ENCODE results near the gene YPEL1.

The YPEL1 gene

DNA sequence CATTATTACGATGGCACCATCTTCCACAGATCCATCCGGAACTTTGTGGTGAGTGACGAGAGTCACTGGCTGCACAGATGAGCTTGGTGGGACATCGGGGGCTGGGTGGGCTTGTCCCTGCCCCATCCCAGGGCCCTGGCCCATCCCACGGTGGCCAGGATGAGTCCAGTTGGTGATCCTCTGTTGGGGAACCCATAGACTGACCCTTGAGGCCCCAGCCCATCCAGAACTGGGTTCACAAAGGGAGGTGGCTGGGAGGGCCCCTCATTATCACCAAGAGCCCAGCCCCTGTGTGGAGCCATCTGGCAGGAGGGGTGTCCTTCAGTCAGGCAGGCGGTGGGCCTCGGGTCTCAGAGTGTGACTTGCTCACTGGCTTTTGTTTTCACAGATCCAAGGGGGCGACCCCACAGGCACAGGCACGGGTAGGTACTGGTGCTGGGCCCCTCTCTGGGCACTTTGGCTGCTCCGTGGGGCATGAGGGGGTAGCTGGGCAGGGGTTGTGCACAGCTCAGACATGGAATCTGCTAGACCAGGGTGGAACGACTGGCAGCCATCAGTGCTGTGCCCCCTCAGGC, 47.8 kb downstream of the YPEL1 start:
- TF ChIP-seq, protein P1, sequence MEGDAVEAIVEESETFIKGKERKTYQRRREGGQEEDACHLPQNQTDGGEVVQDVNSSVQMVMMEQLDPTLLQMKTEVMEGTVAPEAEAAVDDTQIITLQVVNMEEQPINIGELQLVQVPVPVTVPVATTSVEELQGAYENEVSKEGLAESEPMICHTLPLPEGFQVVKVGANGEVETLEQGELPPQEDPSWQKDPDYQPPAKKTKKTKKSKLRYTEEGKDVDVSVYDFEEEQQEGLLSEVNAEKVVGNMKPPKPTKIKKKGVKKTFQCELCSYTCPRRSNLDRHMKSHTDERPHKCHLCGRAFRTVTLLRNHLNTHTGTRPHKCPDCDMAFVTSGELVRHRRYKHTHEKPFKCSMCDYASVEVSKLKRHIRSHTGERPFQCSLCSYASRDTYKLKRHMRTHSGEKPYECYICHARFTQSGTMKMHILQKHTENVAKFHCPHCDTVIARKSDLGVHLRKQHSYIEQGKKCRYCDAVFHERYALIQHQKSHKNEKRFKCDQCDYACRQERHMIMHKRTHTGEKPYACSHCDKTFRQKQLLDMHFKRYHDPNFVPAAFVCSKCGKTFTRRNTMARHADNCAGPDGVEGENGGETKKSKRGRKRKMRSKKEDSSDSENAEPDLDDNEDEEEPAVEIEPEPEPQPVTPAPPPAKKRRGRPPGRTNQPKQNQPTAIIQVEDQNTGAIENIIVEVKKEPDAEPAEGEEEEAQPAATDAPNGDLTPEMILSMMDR (conservative IDR thresholded peaks at IDR 0.05; ENCODE audit: low read length): no peak
- TF ChIP-seq EZH2phosphoT487 (IDR thresholded peaks at IDR 0.05; ENCODE audit: borderline replicate concordance): no peak
- Histone ChIP-seq H3K79me2 (ENCODE audit: insufficient read depth, low read length) (no peaks in the 10 kb centered on the region), H4K20me1 (ENCODE audit: insufficient read depth, low read length, poor library complexity, severe bottlenecking) (no peaks in the 10 kb centered on the region), H3K4me1 (ENCODE audit: insufficient read depth, low read length, poor library complexity, severe bottlenecking) (no peaks in the 10 kb centered on the region), H3K27me3 (ENCODE audit: insufficient read depth, low read length, poor library complexity, severe bottlenecking) (no peaks in the 10 kb centered on the region), H3K4me2 (ENCODE audit: low read depth, low read length, poor library complexity, severe bottlenecking) (no peak overlapping the region), H3K36me3 (ENCODE audit: insufficient read depth, low read length) (peaks cover 26% of the 10 kb centered on the region; the same call in 1 of the 2 replicates), H2AFZ (ENCODE audit: low read length) (no peak overlapping the region), H3K9ac (ENCODE audit: low read depth, low read length, poor library complexity, severe bottlenecking) (no peak overlapping the region), H3K9me2 (replicated peaks; ENCODE audit: low read depth, low read length) (no peaks in the 10 kb centered on the region), H3K9me3 (ENCODE audit: insufficient read depth, low read depth, low read length) (no peaks in the 10 kb centered on the region), H3F3A (ENCODE audit: low read depth) (no peaks in the 10 kb centered on the region), H3K4me3 (ENCODE audit: low read length, poor library complexity, severe bottlenecking) (no peak overlapping the region)

DNA sequence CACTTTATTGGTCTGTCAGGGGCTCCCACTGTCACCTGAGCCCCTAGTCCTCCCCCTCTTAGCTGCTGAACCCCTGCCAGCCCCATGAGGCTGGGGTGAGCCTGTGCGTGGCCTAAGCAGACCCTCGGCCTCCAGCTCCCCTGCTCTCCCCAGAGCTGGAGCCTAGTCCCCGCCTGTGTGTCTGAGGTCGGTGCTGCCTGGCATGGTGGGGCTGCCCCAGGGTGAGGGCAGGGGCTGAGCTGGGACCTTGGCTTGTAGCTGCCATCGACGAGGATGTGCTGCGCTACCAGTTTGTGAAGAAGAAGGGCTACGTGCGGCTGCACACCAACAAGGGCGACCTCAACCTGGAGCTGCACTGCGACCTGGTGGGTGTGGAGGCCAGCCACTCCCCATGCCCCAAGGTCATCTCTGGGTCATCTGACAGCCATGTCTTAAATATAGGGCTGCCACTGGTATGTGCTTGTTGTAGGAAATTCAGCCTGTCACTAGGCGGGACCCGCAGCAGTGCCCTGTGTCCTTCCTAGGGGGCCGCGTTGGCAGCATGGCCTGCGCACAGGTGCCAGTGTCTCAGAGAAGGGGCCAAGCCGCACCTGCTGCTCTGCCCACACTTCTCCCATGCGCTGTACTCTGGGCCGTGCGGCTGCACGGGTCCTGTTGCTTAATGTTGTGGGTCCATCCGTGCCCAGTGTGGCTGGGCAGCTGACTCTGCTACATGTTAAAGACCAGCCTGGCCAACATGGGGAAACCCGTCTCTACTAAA, 48.8 kb downstream of the YPEL1 start:
- H3K9me2 ChIP-seq (replicated peaks; ENCODE audit: low read depth, low read length): no peaks in the 10 kb centered on the region
- H3K79me2 ChIP-seq (ENCODE audit: insufficient read depth, low read length): no peaks in the 10 kb centered on the region
- no peak for TF ChIP-seq EZH2phosphoT487 (IDR thresholded peaks at IDR 0.05; ENCODE audit: borderline replicate concordance)
- TF ChIP-seq, protein P1 (conservative IDR thresholded peaks at IDR 0.05; ENCODE audit: low read length): no peak
- H3F3A ChIP-seq (ENCODE audit: low read depth): no peaks in the 10 kb centered on the region
- no peaks in the 10 kb centered on the region for H3K4me1 ChIP-seq (ENCODE audit: insufficient read depth, low read length, poor library complexity, severe bottlenecking)
- H3K27me3 ChIP-seq (ENCODE audit: insufficient read depth, low read length, poor library complexity, severe bottlenecking): no peaks in the 10 kb centered on the region
- no peaks in the 10 kb centered on the region for H3K9me3 ChIP-seq (ENCODE audit: insufficient read depth, low read depth, low read length)
- H4K20me1 ChIP-seq (ENCODE audit: insufficient read depth, low read length, poor library complexity, severe bottlenecking): no peaks in the 10 kb centered on the region
- no peak overlapping the region for H2AFZ ChIP-seq (ENCODE audit: low read length)
- no peak overlapping the region for H3K9ac ChIP-seq (ENCODE audit: low read depth, low read length, poor library complexity, severe bottlenecking)
- peaks cover 35% of the 10 kb centered on the region; the same call in 1 of the 2 replicates for H3K36me3 ChIP-seq (ENCODE audit: insufficient read depth, low read length)
- H3K4me2 ChIP-seq (ENCODE audit: low read depth, low read length, poor library complexity, severe bottlenecking): no peak overlapping the region
- no peak overlapping the region for H3K4me3 ChIP-seq (ENCODE audit: low read length, poor library complexity, severe bottlenecking)

DNA sequence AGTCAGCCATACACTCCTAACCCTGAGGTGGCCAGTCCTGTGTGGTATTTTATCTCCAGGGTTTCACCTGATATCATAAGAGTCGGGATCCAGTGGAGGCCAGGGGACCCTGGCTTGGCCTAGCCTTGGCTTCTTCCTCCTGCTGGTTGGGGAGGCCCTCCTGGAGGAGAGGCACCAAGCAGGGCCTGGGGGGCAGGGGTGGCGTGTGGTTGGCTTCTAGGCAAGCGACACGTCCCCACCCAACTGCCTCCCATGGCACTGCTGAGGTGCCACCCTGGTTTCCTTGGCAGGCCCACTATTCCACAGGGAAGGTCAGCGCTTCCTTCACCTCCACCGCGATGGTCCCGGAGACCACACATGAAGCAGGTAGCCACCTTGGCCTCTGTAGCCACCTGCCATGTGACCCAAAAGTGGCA, 49.4 kb downstream of the YPEL1 start:
- TF ChIP-seq, protein P1 (conservative IDR thresholded peaks at IDR 0.05; ENCODE audit: low read length): no peak
- TF ChIP-seq EZH2phosphoT487 (IDR thresholded peaks at IDR 0.05; ENCODE audit: borderline replicate concordance): no peak
- H3K4me3 ChIP-seq (ENCODE audit: low read length, poor library complexity, severe bottlenecking): no peak overlapping the region
- no peaks in the 10 kb centered on the region for H3K9me2 ChIP-seq (replicated peaks; ENCODE audit: low read depth, low read length)
- H3K9me3 ChIP-seq (ENCODE audit: insufficient read depth, low read depth, low read length): no peaks in the 10 kb centered on the region
- no peak overlapping the region for H2AFZ ChIP-seq (ENCODE audit: low read length)
- H3K79me2 ChIP-seq (ENCODE audit: insufficient read depth, low read length): no peaks in the 10 kb centered on the region
- H3K4me1 ChIP-seq (ENCODE audit: insufficient read depth, low read length, poor library complexity, severe bottlenecking): no peaks in the 10 kb centered on the region
- no peaks in the 10 kb centered on the region for H3K27me3 ChIP-seq (ENCODE audit: insufficient read depth, low read length, poor library complexity, severe bottlenecking)
- no peak overlapping the region for H3K4me2 ChIP-seq (ENCODE audit: low read depth, low read length, poor library complexity, severe bottlenecking)
- H3F3A ChIP-seq (ENCODE audit: low read depth): no peaks in the 10 kb centered on the region
- peaks cover 32% of the 10 kb centered on the region; the same call in 1 of the 2 replicates for H3K36me3 ChIP-seq (ENCODE audit: insufficient read depth, low read length)
- H4K20me1 ChIP-seq (ENCODE audit: insufficient read depth, low read length, poor library complexity, severe bottlenecking): no peaks in the 10 kb centered on the region
- H3K9ac ChIP-seq (ENCODE audit: low read depth, low read length, poor library complexity, severe bottlenecking): no peak overlapping the region

All from Loucy (cell line).